Stimulated activated CD4-positive, alpha-beta T cell treated with anti-CD3 and anti-CD28 coated beads, Interleukin-15, amount 100 ng/mL, for 48 hours (primary cell): ENCODE results near the gene ANKRD11.
A peak's percentile ranks its signal among the peaks of the same experiment; 100 is the strongest.

ENCODE experiments used
- DNase-seq, 2 donors: peaks; one replicate each; pipeline ENCODE4 v3.0.0-alpha.2; 2020; ENCODE audit warnings: low read depth in 2 of 2

ANKRD11 gene

DNA sequence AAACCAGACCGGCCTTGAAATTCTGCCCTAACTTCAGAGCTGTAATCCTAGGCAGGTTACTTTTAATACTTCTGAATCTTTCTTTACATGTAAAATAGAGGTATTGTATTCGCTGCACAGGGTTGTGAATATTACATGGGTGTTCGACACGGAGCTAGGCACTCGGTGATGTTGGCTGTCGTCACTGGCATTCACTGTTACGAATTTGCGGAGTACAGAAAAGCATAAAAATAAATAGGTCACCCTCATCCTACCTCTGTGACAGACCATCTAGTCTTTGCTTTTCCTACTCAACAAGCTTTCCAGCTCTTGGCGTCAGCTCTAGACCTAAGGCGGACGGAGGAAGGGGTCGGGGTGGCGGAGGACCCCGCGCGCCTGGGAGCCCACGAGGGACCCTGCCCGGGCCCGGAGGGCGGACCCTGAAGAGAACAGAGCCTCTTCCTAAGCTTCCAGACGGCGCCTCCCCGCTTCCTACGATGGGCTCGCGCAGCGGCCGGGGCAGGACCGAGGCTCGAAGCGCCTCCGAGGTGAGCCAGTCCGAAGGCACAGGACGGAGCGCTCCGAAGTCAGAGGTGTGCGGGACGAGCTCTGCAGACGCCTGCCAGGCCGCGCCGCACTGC, 17.0 kb upstream of the ANKRD11 start:
- no peak for DNase-seq

- no peak for DNase-seq
Measured at GRCh38 chr16:89506791-89507191, 16.4 kb upstream of the ANKRD11 start.

GRCh38 chr16:89506113-89506504, 15.7 kb upstream of the ANKRD11 start:
- DNase-seq: no peak

DNA sequence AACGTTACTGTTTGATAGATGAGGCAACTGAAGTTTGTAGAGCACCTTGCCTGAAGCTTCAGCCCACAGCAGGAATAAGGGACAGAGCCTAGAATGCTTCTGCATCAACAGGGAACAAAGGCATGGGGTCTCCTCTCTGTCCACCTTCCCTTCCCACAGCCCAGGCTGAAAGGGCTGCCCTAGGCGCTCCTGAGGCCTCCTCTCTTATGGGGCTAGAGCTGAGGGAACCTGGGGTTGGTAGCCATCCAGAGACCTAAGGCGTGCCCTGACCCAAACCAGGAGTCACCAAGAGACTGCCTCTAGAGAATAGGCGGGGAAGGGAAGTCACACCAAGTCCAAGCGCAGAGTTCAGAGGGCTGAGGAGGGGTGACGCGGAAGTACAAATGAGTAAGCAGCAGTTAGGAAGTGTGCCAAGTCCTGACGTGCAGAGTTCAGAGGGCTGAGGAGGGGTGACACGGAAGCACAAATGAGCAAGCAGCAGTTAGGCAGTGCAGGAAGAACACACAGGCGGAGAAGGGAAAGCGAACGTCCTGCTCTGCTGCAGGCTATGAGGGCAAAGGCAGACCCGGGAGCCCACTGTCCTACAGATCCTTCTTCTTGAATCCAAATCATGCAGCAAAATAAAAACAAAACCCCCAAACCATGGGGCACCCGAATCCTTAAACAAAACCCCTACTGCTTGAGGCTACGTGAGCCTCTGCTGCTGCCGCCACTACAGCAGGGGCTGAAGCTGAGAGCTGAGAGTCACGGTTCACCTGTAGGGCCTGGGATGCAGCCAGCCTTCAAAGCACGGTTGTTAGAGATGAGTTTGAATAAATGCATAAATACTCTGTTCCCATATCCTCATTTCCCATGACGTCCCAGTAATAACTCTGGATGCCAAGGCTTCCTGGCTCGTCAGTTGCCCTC, 15.1 kb upstream of the ANKRD11 start:
- DNase-seq: peak; percentile 88

DNA sequence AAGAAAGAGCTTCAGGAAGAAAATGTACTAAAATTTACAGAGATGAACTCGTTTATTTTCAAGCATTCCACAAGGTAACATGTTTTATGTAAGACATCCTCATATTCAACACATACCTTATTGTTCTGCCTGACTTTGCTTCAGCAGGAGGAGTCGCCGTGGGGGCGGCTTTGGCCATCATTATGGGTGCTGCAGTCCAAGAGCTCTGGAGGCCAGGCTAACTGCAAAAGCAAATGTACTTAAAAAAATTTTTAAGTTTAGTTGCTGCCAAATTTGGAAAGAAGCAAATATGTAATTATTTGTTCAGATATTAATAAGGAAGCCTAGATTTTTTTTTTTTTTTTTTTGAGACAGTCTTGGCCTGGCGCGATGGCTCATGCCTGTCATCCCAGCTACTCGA, 13.7 kb upstream of the ANKRD11 start:
- DNase-seq: no peak

DNA sequence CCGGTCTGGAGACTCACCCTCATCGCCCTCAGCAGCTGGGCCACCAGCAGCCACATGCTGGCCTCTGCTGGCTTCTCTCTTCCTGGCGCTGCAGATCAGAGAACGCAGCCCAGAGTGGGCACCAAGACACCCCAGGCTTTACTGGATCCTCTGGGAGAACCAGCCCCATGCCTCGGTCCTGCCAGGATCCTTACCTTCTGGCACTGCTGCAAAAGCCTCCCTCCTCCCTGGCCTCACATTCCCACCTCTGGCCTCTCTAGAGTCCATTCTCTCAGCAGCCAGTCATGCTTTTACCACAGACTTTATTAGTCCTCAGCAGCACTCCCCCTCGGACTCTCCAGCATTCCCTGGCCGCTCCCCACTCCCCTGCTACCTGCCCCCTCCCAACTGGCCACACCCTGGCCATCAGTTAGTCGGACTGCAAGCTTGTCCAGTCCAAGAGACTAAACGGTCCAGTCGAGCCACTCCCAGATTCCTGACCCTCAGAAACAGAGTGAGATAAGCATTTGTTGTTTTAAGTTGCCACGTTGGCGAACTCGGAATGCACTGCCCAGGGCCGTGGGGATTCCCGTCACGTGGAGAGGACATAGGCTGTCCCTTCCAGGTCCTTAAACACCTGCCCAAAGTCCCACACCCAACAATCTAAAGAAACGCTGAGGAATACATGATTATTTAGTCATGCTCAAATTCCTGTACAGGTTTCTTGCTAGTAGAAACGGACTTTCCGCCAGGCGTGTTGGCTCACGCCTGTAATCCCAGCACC, 11.9 kb upstream of the ANKRD11 start:
- DNase-seq: no peak

- no peak for DNase-seq
Measured at GRCh38 chr16:89499767-89500166, 9.4 kb upstream of the ANKRD11 start.

GRCh38 chr16:89498839-89499238, 8.5 kb upstream of the ANKRD11 start:
- DNase-seq: no peak

DNA sequence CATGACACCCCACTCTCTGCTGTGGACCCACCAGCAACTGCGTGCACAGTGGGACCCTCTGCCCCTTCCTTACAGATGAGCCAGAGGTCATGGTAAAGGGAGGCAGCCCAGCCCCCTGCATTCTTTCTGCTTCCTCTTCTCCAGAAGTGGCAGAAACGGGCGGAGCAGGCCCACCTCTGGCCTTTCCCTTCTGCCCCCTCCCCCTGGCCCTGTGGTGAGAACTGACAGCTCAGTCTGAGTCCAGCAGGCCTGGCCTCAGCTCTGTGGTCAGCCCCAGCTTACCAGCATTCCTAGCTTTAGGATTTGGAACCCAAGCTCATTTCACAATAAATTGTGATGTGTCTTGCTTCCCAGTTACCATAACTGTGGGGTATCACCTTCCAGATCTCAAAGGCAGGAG, 4.8 kb upstream of the ANKRD11 start:
- no peak for DNase-seq

GRCh38 chr16:89493776-89494175, 3.4 kb upstream of the ANKRD11 start:
- DNase-seq: no peak

GRCh38 chr16:89491974-89492687, 1.8 kb upstream of the ANKRD11 start:
- no peak for DNase-seq

DNA sequence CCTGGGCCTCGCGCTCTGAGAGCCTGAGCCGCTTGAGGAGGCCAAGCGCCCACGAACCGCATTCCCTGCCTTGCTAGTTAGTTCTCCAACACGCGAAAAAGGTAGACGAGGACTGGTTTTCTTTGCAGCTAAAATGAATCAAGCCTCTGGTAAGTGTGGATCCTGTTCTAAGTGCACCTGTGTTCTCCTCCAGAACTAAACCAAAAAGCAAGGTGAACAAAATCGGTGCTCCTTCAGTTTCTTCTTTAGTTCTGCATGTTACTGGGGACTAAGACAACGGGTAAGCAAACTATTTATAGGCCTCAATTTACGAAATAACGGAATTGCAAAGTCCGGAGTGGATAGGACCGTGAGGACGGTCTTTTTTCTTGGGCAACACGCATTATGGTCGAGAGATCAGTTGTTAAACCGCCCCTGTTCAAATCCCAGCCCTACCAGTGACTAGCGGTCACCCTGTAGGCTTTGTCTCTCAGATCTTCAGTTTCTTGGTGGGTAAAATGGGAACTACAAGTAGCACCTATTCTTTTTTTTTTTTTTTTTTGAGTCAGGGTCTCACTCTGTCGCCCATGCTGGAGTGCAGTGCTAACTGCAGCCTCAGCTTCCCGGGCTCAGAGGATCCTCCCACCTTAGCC, 993 bp upstream of the ANKRD11 start:
- no peak for DNase-seq

GRCh38 chr16:89489898-89490438, 393 bp downstream of the ANKRD11 start:
- no peak for DNase-seq

- DNase-seq: peak; percentile 73 to 75
Measured at GRCh38 chr16:89489040-89489897, 1.1 kb downstream of the ANKRD11 start.

GRCh38 chr16:89485701-89486246, 4.6 kb downstream of the ANKRD11 start:
- DNase-seq: no peak

- DNase-seq: no peak
Measured at GRCh38 chr16:89484923-89485679, 5.3 kb downstream of the ANKRD11 start.

DNA sequence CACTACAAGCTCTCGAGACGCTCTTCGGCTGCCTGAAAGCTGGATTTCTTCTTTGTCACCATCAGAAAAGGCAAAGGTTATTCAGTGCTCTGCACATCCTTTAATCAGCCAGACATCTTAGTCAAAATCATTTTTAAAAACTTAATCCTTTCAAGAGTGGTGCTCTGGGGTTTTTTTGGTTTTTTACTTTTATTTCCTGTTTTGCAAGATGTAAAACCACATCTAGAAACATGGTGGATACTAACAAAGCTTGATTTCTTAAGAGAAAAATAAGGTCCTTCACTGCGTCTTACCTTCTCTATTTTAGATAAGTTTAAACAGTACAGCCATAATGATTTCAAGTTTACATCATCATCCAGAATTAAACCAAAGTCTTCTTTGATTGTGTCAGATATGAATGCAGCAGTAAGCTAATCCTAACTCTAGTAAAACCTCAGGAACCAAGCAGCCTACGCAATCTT, 6.3 kb downstream of the ANKRD11 start:
- no peak for DNase-seq

GRCh38 chr16:89482817-89483205, 7.5 kb downstream of the ANKRD11 start:
- no peak for DNase-seq
